Measurements from ENCODE around the gene TCF4. TPM values are rescaled to one million over a fixed set of nuclear protein-coding genes. Genes with fewer than 3 reads are reported as not detected.

The TCF4 gene
- total and polyA plus RNA-seq, 10 donors: 14.6 to 200 (median 153) TPM

GRCh38 chr18:55324166-55324565 lies 263.8 kb downstream of the TCF4 start:
- no peaks in the 10 kb centered on the region for H3K36me3 ChIP-seq
- 64 to 77% (median 71%) methylated on average over 5 of the region's 5 CpGs for WGBS, 5 donors
- H3K4me3 ChIP-seq: no peak overlapping the region
- DNase-seq: no peak
- H3K9me3 ChIP-seq: no peaks in the 10 kb centered on the region
- no peak for TF ChIP-seq CTCF (IDR thresholded peaks at IDR 0.05 in 8 of 11, conservative IDR thresholded peaks at IDR 0.05 in 3 of 11)
- TF ChIP-seq POLR2A (IDR thresholded peaks at IDR 0.05): no peak
- TF ChIP-seq POLR2AphosphoS5 (IDR thresholded peaks at IDR 0.05): no peak
- H3K27me3 ChIP-seq (replicated peaks in 1 of 7): peaks cover 0 to 6% (median 0%) of the 10 kb centered on the region in 7 donors
- intact Hi-C loops (cut with DNase I; ENCODE audit: low total_unique reads): no loop called here
- H3K4me1 ChIP-seq: peaks cover 15 to 70% (median 45%) of the 10 kb centered on the region in 6 donors
- peak overlapping the region in 6 of 8 donors; percentile 34 to 98 (median 94) for H3K27ac ChIP-seq

- intact Hi-C loops (cut with DNase I; ENCODE audit: low total_unique reads): no loop called here
- Histone ChIP-seq H3K4me1 (peaks cover 15 to 70% (median 44%) of the 10 kb centered on the region in 6 donors), H3K4me3 (peak overlapping the region; percentile 54 to 83 (median 60)), H3K36me3 (no peaks in the 10 kb centered on the region), H3K27ac (peak overlapping the region; percentile 87 to 98 (median 94)), H3K27me3 (replicated peaks in 1 of 7) (peaks cover 0 to 6% (median 0%) of the 10 kb centered on the region in 7 donors), H3K9me3 (no peaks in the 10 kb centered on the region)
- no peak for DNase-seq
- TF ChIP-seq POLR2AphosphoS5 (IDR thresholded peaks at IDR 0.05) (no peak), CTCF (IDR thresholded peaks at IDR 0.05 in 8 of 11, conservative IDR thresholded peaks at IDR 0.05 in 3 of 11) (no peak), POLR2A (IDR thresholded peaks at IDR 0.05) (no peak)
- WGBS, 5 donors: 41 to 57% (median 45%) methylated on average over 10 of the region's 10 CpGs
Observed at GRCh38 chr18:55323051-55323994, 264.7 kb downstream of the TCF4 start.

- peaks cover 0 to 6% (median 0%) of the 10 kb centered on the region in 7 donors for H3K27me3 ChIP-seq (replicated peaks in 1 of 7)
- peak in 1 of 3 donors; percentile 88 for TF ChIP-seq POLR2A (IDR thresholded peaks at IDR 0.05)
- TF ChIP-seq POLR2AphosphoS5 (IDR thresholded peaks at IDR 0.05): peak; percentile 76 to 92 (median 89)
- TF ChIP-seq CTCF (IDR thresholded peaks at IDR 0.05 in 8 of 11, conservative IDR thresholded peaks at IDR 0.05 in 3 of 11): peak in 3 of 11 experiments; percentile 24 to 33 (median 25)
- peaks cover 15 to 70% (median 45%) of the 10 kb centered on the region in 6 donors for H3K4me1 ChIP-seq
- no peaks in the 10 kb centered on the region for H3K9me3 ChIP-seq
- H3K36me3 ChIP-seq: no peaks in the 10 kb centered on the region
- WGBS, 5 donors: 1 to 3% (median 1%) methylated on average over 28 to 30 of the region's 30 CpGs
- intact Hi-C loops (cut with DNase I; ENCODE audit: low total_unique reads): no loop called here
- peak overlapping the region; percentile 54 to 83 (median 60) for H3K4me3 ChIP-seq
- peak; percentile 93 for DNase-seq
- peak overlapping the region; percentile 87 to 98 (median 94) for H3K27ac ChIP-seq
Observed at GRCh38 chr18:55322178-55322735, 265.7 kb downstream of the TCF4 start.

Data from spleen (tissue), 11 donors.